ENCODE results near the gene FGF16. TPM values are rescaled to one million over a fixed set of nuclear protein-coding genes. Genes with fewer than 3 reads are reported as not detected.

FGF16 gene
- total RNA-seq (2022; extraction: Qiagen RNA extraction) = not detected in 5 replicates

GRCh38 chrX:77446908-77447652, at the start of gene FGF16:
Gene FGF16 (plus strand): TSS chrX:77447389. CDS start chrX:77447675, 286 bp downstream.

All from A549 treated with Hydrocortisone at 1 μM for 4 hours (cell line).